ENCODE data around the gene DCAF12.

- TF ChIP-seq CTCF (IDR thresholded peaks at IDR 0.05) (no peak), POLR2A (IDR thresholded peaks at IDR 0.05; ENCODE audit: low read depth) (no peak), POLR2AphosphoS5 (IDR thresholded peaks at IDR 0.05) (no peak)
Observed at GRCh38 chr9:34097865-34098264, 28.6 kb downstream of the DCAF12 start.

Measured in esophagus muscularis mucosa (tissue), 3 donors.